GM18508 (cell line): ENCODE measurements around the gene RIMBP3C.
"Not testable (repeated sequence)": the region's sequence is repeated elsewhere in the genome, so short reads cannot be mapped to it uniquely, and the experiment has no call there.

Experiments used
- ATAC-seq: cut with Tn5 transposase; IDR thresholded peaks from one replicate; pipeline ENCODE4 v1.9.1; 2021; ENCODE audit warnings: moderate number of reproducible peaks; ENCODE audit not compliant: insufficient read depth, unreplicated experiment

Gene RIMBP3C

GRCh38 chr22:21532863-21533648 is 18.2 kb downstream of the RIMBP3C start:
- not testable (repeated sequence) for ATAC-seq

- not testable (repeated sequence) for ATAC-seq
Measured at GRCh38 chr22:21531525-21531924, 19.7 kb downstream of the RIMBP3C start.

GRCh38 chr22:21526705-21527500 is 24.4 kb downstream of the RIMBP3C start:
- ATAC-seq: not testable (repeated sequence)

- ATAC-seq: not testable (repeated sequence)
Measured at GRCh38 chr22:21516970-21517764, 34.1 kb downstream of the RIMBP3C start.

GRCh38 chr22:21516522-21516921 is 34.7 kb downstream of the RIMBP3C start:
- not testable (repeated sequence) for ATAC-seq

GRCh38 chr22:21515234-21515633 is 36.0 kb downstream of the RIMBP3C start:
- ATAC-seq: not testable (repeated sequence)

- ATAC-seq: not testable (repeated sequence)
Measured at GRCh38 chr22:21514117-21514516, 37.1 kb downstream of the RIMBP3C start.

- not testable (repeated sequence) for ATAC-seq
Measured at GRCh38 chr22:21512022-21512421, 39.2 kb downstream of the RIMBP3C start.

- ATAC-seq: not testable (repeated sequence)
Measured at GRCh38 chr22:21510397-21510796, 40.9 kb downstream of the RIMBP3C start.

- not testable (repeated sequence) for ATAC-seq
Measured at GRCh38 chr22:21499623-21500506, 51.4 kb downstream of the RIMBP3C start.

GRCh38 chr22:21498489-21498888 is 52.8 kb downstream of the RIMBP3C start:
- not testable (repeated sequence) for ATAC-seq

- ATAC-seq: not testable (repeated sequence)
Measured at GRCh38 chr22:21497984-21498383, 53.3 kb downstream of the RIMBP3C start.
